Activated gamma-delta T cell (primary cell): ENCODE data around the gene PSMB3.
A peak's percentile ranks its signal among the peaks of the same experiment; 100 is the strongest.

Source experiments
- DNase-seq: peaks from one replicate; lab custom pipeline; 2025; lab: John Stamatoyannopoulos, UW

The PSMB3 gene

GRCh38 chr17:38797158-38797490 lies 44.6 kb downstream of the PSMB3 start:
- no peak for DNase-seq

- no peak for DNase-seq
Measured at GRCh38 chr17:38797828-38798227, 45.3 kb downstream of the PSMB3 start.

- peak; percentile 53 for DNase-seq
Measured at GRCh38 chr17:38798614-38799500, 46.3 kb downstream of the PSMB3 start.

- DNase-seq = peak; percentile 75
Measured at GRCh38 chr17:38799501-38800236, 47.1 kb downstream of the PSMB3 start, which contains the start of gene PIP4K2B. TSS of gene PIP4K2B (minus strand) at chr17:38799556. CDS start at chr17:38799424, 132 bp downstream.

- DNase-seq = no peak
Measured at GRCh38 chr17:38800237-38800760, 47.8 kb downstream of the PSMB3 start.

- DNase-seq = no peak
Measured at GRCh38 chr17:38809828-38810227, 57.3 kb downstream of the PSMB3 start.
